G401 (cell line): ENCODE measurements around the gene NPFFR2. TPM values are rescaled to one million over a fixed set of nuclear protein-coding genes. Genes with fewer than 3 reads are reported as not detected.
"Not testable (repeated sequence)": the region's sequence is repeated elsewhere in the genome, so short reads cannot be mapped to it uniquely, and the experiment has no call there.

Source experiments
- DNase-seq: peaks from one replicate; pipeline ENCODE4 v3.0.0-alpha.2; 2015; ENCODE audit warnings: low spot score
- in situ Hi-C: cut with HindIII; loops from 2 replicates; pipeline ENCODE4 v1.10.0; 2016; ENCODE audit warnings: low sequenced_read_pairs, mixed read lengths
- total RNA-seq: library from RNA; depleted of rRNA; stranded (reverse); fragments of >200 nt; shearing (Covaris generic); gene quantifications from 2 replicates; pipeline ENCODE4 v1.2.3, GENCODE V29; 2014; rRNA removed

The NPFFR2 gene
- total RNA-seq = 0.43 and 1.3 TPM in 2 replicates

DNA sequence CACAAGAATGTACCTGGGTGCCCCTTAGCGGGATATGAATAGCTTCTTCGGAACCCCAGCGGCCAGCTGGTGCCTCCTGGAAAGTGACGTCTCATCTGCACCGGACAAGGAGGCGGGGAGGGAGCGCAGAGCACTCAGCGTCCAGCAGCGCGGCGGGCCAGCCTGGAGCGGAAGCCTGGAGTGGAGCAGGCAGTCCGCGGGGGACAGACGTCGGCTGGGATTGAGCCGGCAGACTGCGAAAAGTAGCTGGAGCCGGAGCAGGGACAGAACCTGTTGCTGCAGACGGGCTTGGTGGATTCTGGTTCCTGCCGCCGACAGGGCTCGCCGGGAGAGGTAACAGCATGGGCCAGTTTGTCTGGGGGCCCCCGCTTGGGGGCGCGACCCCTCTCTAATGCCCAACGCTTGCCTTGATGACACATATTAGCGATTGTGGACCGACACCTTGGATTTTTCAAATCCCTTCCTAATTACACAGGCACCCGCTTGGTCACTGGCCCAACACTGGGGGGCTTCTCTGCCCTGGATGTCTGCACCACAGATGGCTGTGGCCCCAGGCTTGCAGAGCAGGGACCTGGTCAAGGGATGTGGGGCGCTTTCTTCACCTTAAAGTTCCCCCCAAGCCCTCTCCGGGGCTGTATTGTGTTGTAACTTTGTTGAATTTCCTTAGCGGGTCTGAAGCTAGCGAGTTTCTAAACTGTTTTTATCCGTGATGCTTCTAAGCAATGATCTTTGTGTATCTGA, at the start of gene NPFFR2:
TSS of gene NPFFR2 (plus strand) at position 133 of the 741 bp plus-strand sequence. CDS start 96,592 bp downstream, outside the sequence.
- in situ Hi-C loops = no loop called here
- DNase-seq = no peak

- no peak for DNase-seq
- in situ Hi-C loops = no loop called here
Measured at GRCh38 chr4:71992571-71993312, 39.1 kb upstream of the NPFFR2 start.

GRCh38 chr4:71994559-71994958, 37.2 kb upstream of the NPFFR2 start:
- DNase-seq = no peak

GRCh38 chr4:71995297-71995696, 36.5 kb upstream of the NPFFR2 start:
- DNase-seq = no peak
- in situ Hi-C loops = no loop called here

More at GRCh38 chr4:71994559-71994958, 37.2 kb upstream of the NPFFR2 start:
- in situ Hi-C loops = no loop called here

DNA sequence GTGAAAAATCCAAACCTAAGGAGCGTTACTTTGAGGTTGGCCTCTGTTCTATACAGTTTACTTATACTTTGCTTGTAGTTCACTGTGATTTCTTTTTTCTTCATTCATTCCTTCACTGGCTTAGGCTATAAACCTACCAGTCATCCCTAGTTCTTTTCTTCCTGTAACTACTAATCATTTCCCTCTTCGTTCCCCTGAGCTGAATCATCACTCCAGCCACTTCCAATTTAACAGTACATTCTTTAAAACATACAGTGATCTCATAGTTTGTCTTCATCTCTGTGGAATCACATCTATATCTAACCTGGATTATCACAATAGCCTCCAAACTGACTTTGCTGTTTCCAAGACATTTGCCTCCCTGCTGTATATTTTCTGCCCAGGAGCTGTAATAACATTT, 25.2 kb upstream of the NPFFR2 start:
- DNase-seq = no peak
- in situ Hi-C loops = no loop called here

GRCh38 chr4:72011906-72012305, 19.9 kb upstream of the NPFFR2 start:
- in situ Hi-C loops = no loop called here
- no peak for DNase-seq

DNA sequence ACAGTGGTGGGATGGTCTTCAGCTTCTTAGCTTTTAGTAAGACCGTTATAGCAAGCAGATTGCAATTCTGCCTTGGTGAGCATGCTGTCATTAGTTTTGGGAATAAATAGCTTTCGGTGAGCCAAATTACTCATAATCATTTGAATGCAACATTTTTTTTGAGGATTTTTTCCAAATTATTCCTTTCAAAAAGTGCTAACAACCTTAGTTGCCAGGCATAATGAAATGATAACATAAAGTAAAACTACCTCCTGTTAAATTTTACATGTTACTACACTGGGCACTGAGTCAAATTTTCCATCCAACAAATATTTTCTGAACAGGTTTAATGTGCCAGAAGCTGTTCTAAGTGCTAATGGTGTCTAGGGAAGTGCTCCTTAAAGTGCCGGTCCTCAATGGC, 15.8 kb upstream of the NPFFR2 start:
- no peak for DNase-seq
- in situ Hi-C loops = no loop called here

- in situ Hi-C loops = no loop called here
- no peak for DNase-seq
Measured at GRCh38 chr4:72019688-72020087, 12.1 kb upstream of the NPFFR2 start.

DNA sequence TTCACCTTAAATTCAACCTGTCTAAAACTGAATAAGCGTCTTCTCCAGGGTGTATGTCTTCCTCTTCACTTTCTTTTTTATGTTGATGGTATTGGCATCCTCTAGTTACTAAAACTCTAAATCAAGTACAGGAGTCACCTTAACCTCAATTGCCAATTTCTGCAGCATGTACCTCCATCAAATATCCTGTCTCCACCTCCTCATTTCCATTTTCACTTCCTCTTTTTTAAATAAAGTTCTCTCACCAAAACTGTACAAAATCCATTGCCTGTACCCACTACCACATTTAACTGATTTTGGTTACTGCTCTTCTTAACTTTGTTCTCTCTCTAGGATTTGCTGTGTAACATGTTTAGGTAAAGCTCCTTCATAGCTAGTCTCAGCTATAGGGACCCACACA, 9.2 kb upstream of the NPFFR2 start:
- no peak for DNase-seq
- in situ Hi-C loops = no loop called here

- in situ Hi-C loops = no loop called here
- no peak for DNase-seq
Measured at GRCh38 chr4:72055566-72055965, 23.8 kb downstream of the NPFFR2 start.

DNA sequence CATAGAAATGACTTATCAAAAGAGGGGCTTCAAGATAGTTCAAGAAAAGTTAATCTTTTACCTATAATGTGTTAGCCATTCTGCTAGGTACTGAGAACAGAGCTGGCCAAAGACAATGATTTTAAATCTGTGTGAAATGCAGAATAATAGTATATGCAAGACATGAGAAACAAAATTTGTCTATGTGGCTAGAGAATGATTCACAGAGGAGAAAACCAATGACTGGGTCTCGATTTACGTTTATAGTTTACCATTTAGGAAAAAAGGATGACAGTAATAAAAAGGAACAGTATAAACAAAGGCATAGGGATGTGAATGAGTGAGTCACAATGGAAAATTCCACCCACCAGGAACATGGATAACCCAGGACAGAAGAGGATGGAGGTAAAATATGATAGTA, 31.9 kb downstream of the NPFFR2 start:
- in situ Hi-C loops = no loop called here
- DNase-seq = no peak

DNA sequence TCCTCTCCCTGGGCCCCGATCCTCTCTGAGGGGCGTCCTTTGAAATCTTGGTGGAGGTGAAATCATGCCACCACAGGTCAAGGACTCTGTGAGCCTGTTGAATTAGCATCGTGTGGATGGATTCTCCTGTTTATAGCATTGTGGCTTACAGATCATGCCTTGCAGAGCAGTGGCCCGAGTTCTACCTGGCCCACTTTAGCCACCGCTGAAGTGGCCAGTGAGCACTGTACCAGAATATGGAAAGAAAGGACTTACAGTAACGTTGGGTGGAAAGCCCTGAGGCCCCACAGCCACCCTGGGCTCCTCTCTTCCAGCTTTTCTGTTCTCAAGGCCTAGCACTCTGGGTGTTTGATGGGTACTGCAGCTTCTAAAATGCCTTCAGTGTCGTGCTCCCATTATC, 35.3 kb downstream of the NPFFR2 start:
- in situ Hi-C loops = no loop called here
- no peak for DNase-seq

DNA sequence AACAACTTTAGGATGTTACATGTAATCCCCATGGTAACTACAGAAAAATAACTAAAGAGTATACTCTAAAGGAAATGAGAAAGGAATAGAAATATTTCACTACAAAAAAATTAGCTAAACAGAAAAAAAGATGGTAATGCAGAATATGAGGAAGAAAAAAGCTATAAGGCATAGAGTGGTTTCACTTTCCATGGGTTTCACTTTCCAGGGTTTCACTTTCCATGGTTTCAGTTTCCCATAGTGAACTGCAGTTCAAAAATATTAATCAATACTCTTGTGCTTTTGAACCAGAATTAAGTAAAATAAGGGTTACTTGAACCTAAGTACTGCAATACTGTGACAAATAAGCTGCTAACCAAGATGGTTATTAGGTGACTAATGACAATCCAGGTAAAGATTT, 42.0 kb downstream of the NPFFR2 start:
- in situ Hi-C loops = no loop called here

GRCh38 chr4:72076562-72076961, 44.8 kb downstream of the NPFFR2 start:
- in situ Hi-C loops = no loop called here

More for the DNA sequence above, 42.0 kb downstream of the NPFFR2 start:
- no peak for DNase-seq

GRCh38 chr4:72077346-72077745, 45.5 kb downstream of the NPFFR2 start:
- in situ Hi-C loops = no loop called here
- no peak for DNase-seq

More at GRCh38 chr4:72076562-72076961, 44.8 kb downstream of the NPFFR2 start:
- no peak for DNase-seq

DNA sequence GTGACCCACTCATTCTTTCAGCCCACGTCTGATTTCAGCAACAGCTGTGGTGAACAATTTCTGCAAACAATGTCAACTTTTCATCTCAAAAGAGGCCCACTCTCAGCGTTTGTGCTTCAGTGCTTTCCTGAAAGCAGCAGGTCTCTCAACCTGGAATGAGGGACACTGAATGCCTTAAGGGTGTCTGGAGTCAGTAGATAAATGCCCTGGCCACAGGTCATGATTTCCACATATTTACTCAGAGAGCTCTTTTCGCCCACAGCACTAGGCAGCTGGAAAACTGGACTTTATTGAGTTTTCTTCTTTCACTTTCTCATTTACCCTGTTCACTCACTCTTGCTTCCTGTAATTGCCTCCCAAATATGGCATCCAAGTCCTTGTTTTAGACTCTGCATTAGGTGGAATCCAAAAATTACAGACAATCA, 52.8 kb downstream of the NPFFR2 start:
- in situ Hi-C loops = no loop called here

GRCh38 chr4:72090606-72091005, 58.8 kb downstream of the NPFFR2 start:
- DNase-seq, in situ Hi-C loops: not testable (repeated sequence)

More for the DNA sequence above, 52.8 kb downstream of the NPFFR2 start:
- no peak for DNase-seq

GRCh38 chr4:72094059-72094797, 62.4 kb downstream of the NPFFR2 start:
- in situ Hi-C loops = no loop called here
- DNase-seq = no peak

- in situ Hi-C loops = no loop called here
- DNase-seq = no peak
Measured at GRCh38 chr4:72107456-72107855, 75.7 kb downstream of the NPFFR2 start.

DNA sequence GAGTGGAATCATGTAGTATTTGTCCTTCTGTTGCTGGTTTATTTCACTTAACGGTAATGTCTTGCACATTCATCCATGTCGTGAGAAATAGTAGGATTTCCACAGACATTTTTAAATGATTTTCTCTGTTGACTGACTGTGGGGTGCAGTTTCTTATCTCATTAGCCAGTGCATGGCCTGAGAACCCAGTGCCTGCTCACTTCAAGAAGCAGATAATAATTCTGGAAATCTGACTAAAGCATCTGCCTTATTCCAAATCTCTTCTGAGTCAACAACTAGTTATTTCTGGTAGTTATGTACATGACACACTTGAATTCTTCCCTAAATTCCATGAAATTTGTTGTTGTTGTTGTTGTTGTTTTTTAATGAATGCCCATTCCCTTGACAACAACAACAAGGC, 77.6 kb downstream of the NPFFR2 start:
- in situ Hi-C loops = no loop called here
- DNase-seq = no peak
